ENCODE data around the gene GRK5.
A peak's percentile ranks its signal among the peaks of the same experiment; 100 is the strongest.

GRK5 gene

GRCh38 chr10:119313644-119314043 is 106.3 kb downstream of the GRK5 start:
- peaks cover 3% of the 10 kb centered on the region; the same call in 1 of the 2 replicates for H3K79me2 ChIP-seq (ENCODE audit: insufficient read depth, low read length)
- H3K9me2 ChIP-seq (replicated peaks; ENCODE audit: insufficient read depth, low read length), result no peaks in the 10 kb centered on the region
- H3K4me3 ChIP-seq (ENCODE audit: insufficient read depth, low read length, poor library complexity, severe bottlenecking), result no peak overlapping the region
- no peak overlapping the region for H3K27ac ChIP-seq (ENCODE audit: low read depth, low read length)
- no peaks in the 10 kb centered on the region for H3K9me3 ChIP-seq (ENCODE audit: insufficient read depth, low read length)
- no peaks in the 10 kb centered on the region for H3K36me3 ChIP-seq (ENCODE audit: low read length)
- H4K20me1 ChIP-seq (ENCODE audit: low read depth, low read length), result no peaks in the 10 kb centered on the region; the same call in 1 of the 2 replicates
- H3F3A ChIP-seq (ENCODE audit: insufficient read depth), result no peaks in the 10 kb centered on the region
- H3K4me2 ChIP-seq (ENCODE audit: low read depth, low read length, poor library complexity, severe bottlenecking), result no peak overlapping the region
- H3K9ac ChIP-seq (ENCODE audit: low read length), result no peak overlapping the region
- H3K27me3 ChIP-seq (ENCODE audit: low read length), result no peaks in the 10 kb centered on the region
- TF ChIP-seq CTCF (IDR thresholded peaks at IDR 0.05; ENCODE audit: insufficient read depth, low read length, poor library complexity, severe bottlenecking) (no peak), EZH2phosphoT487 (conservative IDR thresholded peaks at IDR 0.05; ENCODE audit: low read length) (0 out of 2 replicates have a peak, but pooled peaks have one; percentile 95)
- no peak overlapping the region for H2AFZ ChIP-seq (ENCODE audit: low read depth, low read length, severe bottlenecking)

- no peaks in the 10 kb centered on the region for H3K27me3 ChIP-seq (ENCODE audit: low read length)
- no peak overlapping the region for H2AFZ ChIP-seq (ENCODE audit: low read depth, low read length, severe bottlenecking)
- no peak overlapping the region for H3K27ac ChIP-seq (ENCODE audit: low read depth, low read length)
- peaks cover 1% of the 10 kb centered on the region; the same call in 1 of the 2 replicates for H3K79me2 ChIP-seq (ENCODE audit: insufficient read depth, low read length)
- no peak overlapping the region for H3K4me3 ChIP-seq (ENCODE audit: insufficient read depth, low read length, poor library complexity, severe bottlenecking)
- no peak overlapping the region for H3K4me2 ChIP-seq (ENCODE audit: low read depth, low read length, poor library complexity, severe bottlenecking)
- no peaks in the 10 kb centered on the region; the same call in 1 of the 2 replicates for H4K20me1 ChIP-seq (ENCODE audit: low read depth, low read length)
- no peaks in the 10 kb centered on the region for H3K9me3 ChIP-seq (ENCODE audit: insufficient read depth, low read length)
- H3K36me3 ChIP-seq (ENCODE audit: low read length), result no peaks in the 10 kb centered on the region
- no peaks in the 10 kb centered on the region for H3F3A ChIP-seq (ENCODE audit: insufficient read depth)
- no peaks in the 10 kb centered on the region for H3K9me2 ChIP-seq (replicated peaks; ENCODE audit: insufficient read depth, low read length)
- no peak overlapping the region for H3K9ac ChIP-seq (ENCODE audit: low read length)
- no peak for TF ChIP-seq EZH2phosphoT487 (conservative IDR thresholded peaks at IDR 0.05; ENCODE audit: low read length)
- no peak for TF ChIP-seq CTCF (IDR thresholded peaks at IDR 0.05; ENCODE audit: insufficient read depth, low read length, poor library complexity, severe bottlenecking)
These were observed 106.7 kb downstream of the GRK5 start for GRCh38 chr10:119314061-119314460.

GRCh38 chr10:119314486-119314885 is 107.1 kb downstream of the GRK5 start:
- Histone ChIP-seq H3K27ac (ENCODE audit: low read depth, low read length) (no peak overlapping the region), H2AFZ (ENCODE audit: low read depth, low read length, severe bottlenecking) (no peak overlapping the region), H3K36me3 (ENCODE audit: low read length) (no peaks in the 10 kb centered on the region), H3K4me2 (ENCODE audit: low read depth, low read length, poor library complexity, severe bottlenecking) (no peak overlapping the region), H3K9me2 (replicated peaks; ENCODE audit: insufficient read depth, low read length) (no peaks in the 10 kb centered on the region), H4K20me1 (ENCODE audit: low read depth, low read length) (no peaks in the 10 kb centered on the region; the same call in 1 of the 2 replicates), H3K79me2 (ENCODE audit: insufficient read depth, low read length) (no peaks in the 10 kb centered on the region), H3K4me3 (ENCODE audit: insufficient read depth, low read length, poor library complexity, severe bottlenecking) (no peak overlapping the region), H3K9ac (ENCODE audit: low read length) (no peak overlapping the region), H3K27me3 (ENCODE audit: low read length) (no peaks in the 10 kb centered on the region), H3K9me3 (ENCODE audit: insufficient read depth, low read length) (no peaks in the 10 kb centered on the region), H3F3A (ENCODE audit: insufficient read depth) (no peaks in the 10 kb centered on the region)
- TF ChIP-seq EZH2phosphoT487 (conservative IDR thresholded peaks at IDR 0.05; ENCODE audit: low read length) (no peak), CTCF (IDR thresholded peaks at IDR 0.05; ENCODE audit: insufficient read depth, low read length, poor library complexity, severe bottlenecking) (no peak)
